ENCODE measurements around the gene RBM33.

RBM33 gene

GRCh38 chr7:155752756-155753445 lies 108.4 kb downstream of the RBM33 start:
- peaks cover 18% of the 10 kb centered on the region for H3K4me1 Mint-ChIP-seq
- TF ChIP-seq, protein P1, sequence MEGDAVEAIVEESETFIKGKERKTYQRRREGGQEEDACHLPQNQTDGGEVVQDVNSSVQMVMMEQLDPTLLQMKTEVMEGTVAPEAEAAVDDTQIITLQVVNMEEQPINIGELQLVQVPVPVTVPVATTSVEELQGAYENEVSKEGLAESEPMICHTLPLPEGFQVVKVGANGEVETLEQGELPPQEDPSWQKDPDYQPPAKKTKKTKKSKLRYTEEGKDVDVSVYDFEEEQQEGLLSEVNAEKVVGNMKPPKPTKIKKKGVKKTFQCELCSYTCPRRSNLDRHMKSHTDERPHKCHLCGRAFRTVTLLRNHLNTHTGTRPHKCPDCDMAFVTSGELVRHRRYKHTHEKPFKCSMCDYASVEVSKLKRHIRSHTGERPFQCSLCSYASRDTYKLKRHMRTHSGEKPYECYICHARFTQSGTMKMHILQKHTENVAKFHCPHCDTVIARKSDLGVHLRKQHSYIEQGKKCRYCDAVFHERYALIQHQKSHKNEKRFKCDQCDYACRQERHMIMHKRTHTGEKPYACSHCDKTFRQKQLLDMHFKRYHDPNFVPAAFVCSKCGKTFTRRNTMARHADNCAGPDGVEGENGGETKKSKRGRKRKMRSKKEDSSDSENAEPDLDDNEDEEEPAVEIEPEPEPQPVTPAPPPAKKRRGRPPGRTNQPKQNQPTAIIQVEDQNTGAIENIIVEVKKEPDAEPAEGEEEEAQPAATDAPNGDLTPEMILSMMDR (IDR thresholded peaks at IDR 0.05; ENCODE audit: unreplicated experiment in 3 of 3): no peak
- H3K9me3 Mint-ChIP-seq: no peaks in the 10 kb centered on the region
- H3K4me3 Mint-ChIP-seq: no peak overlapping the region
- no peak overlapping the region for H3K27ac Mint-ChIP-seq
- H3K27me3 Mint-ChIP-seq (ENCODE audit: low read depth): no peaks in the 10 kb centered on the region
- peaks cover 47% of the 10 kb centered on the region for H3K36me3 Mint-ChIP-seq (ENCODE audit: low read depth)

DNA sequence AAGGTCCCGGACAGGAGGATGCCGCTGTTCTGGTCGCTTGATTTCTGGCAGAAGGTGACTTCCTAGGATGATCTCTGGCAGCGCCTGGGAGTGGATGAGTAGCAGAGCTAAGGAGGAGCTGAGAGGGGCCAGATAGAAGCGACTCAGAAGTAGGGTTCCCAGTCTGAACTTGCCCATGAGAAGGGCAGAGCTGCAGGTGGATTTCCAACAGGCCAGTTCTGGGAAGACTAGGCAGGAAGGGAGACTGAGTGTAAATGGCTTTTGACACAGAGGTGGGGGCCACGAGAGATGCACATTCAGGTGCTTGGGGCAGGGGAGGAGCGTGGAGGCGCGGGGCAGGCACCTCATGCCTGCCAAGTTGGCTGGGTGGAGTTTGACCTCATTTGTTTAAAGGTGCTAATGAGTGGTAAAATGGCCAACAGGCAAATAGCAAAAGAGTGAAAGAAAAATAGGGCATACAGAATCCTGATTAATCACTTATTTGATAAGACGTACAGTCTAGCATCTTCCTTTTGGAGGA lies 109.0 kb downstream of the RBM33 start:
- H3K4me1 Mint-ChIP-seq: peaks cover 18% of the 10 kb centered on the region
- no peak overlapping the region for H3K27ac Mint-ChIP-seq
- H3K36me3 Mint-ChIP-seq (ENCODE audit: low read depth): peaks cover 53% of the 10 kb centered on the region
- H3K9me3 Mint-ChIP-seq: no peaks in the 10 kb centered on the region
- no peak overlapping the region for H3K4me3 Mint-ChIP-seq
- TF ChIP-seq, protein P1 (IDR thresholded peaks at IDR 0.05; ENCODE audit: unreplicated experiment in 3 of 3): no peak
- no peaks in the 10 kb centered on the region for H3K27me3 Mint-ChIP-seq (ENCODE audit: low read depth)

- Mint-ChIP-seq H3K27me3 (ENCODE audit: low read depth) (no peaks in the 10 kb centered on the region), H3K4me3 (no peak overlapping the region), H3K27ac (no peak overlapping the region), H3K36me3 (ENCODE audit: low read depth) (peaks cover 59% of the 10 kb centered on the region), H3K4me1 (peaks cover 18% of the 10 kb centered on the region), H3K9me3 (no peaks in the 10 kb centered on the region)
- TF ChIP-seq, protein P1 (IDR thresholded peaks at IDR 0.05; ENCODE audit: unreplicated experiment in 3 of 3): no peak
Observed at GRCh38 chr7:155754165-155754564, 109.7 kb downstream of the RBM33 start.

DNA sequence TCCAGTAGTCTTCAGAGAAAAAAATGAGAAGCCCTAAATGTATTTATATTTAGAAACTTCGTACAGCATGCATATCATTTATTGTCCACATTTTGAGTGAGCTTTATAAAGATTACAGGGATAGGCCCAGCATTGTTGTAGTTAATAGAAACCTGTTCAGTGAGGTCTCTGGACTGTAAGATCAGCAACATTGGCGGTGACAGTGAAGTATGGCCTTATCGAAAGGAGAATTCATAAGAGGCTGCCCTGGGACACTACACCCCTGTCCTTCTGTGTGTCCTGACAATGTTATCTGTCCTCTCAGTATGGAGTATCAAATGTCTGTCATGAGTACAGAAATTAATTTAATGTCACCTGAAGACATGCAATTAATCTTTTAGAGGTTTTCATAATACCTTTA lies 110.6 kb downstream of the RBM33 start:
- Mint-ChIP-seq H3K4me1 (peaks cover 14% of the 10 kb centered on the region), H3K9me3 (no peaks in the 10 kb centered on the region), H3K36me3 (ENCODE audit: low read depth) (peaks cover 59% of the 10 kb centered on the region), H3K4me3 (no peak overlapping the region), H3K27ac (no peak overlapping the region), H3K27me3 (ENCODE audit: low read depth) (no peaks in the 10 kb centered on the region)
- TF ChIP-seq, protein P1 (IDR thresholded peaks at IDR 0.05; ENCODE audit: unreplicated experiment in 3 of 3): no peak

DNA sequence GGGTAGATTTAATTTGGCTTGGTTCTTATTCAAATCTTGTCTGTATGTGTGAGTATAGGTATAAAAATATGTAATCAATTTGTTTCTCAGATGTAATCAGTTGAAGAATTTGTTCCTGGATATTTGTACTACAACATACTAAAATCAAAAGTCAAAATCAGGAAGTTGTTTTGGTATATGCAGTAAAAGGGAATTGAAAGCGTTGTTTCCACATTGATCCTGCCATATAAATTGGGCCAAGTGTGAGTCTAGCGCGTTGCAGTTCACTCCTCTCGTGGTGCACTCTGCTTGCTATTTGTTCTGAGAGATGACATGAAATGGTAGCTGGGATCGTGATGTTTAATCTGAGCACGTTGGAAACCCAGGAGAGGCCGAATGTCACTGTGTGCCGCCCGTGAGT lies 111.9 kb downstream of the RBM33 start:
- Mint-ChIP-seq H3K27me3 (ENCODE audit: low read depth) (no peaks in the 10 kb centered on the region), H3K4me3 (no peak overlapping the region), H3K27ac (no peak overlapping the region), H3K36me3 (ENCODE audit: low read depth) (peaks cover 71% of the 10 kb centered on the region), H3K9me3 (no peaks in the 10 kb centered on the region), H3K4me1 (peaks cover 17% of the 10 kb centered on the region)
- TF ChIP-seq, protein P1 (IDR thresholded peaks at IDR 0.05; ENCODE audit: unreplicated experiment in 3 of 3): no peak

GRCh38 chr7:155758348-155758747 lies 113.9 kb downstream of the RBM33 start:
- Mint-ChIP-seq H3K27me3 (ENCODE audit: low read depth) (no peaks in the 10 kb centered on the region), H3K27ac (no peak overlapping the region), H3K9me3 (no peaks in the 10 kb centered on the region), H3K4me1 (peaks cover 29% of the 10 kb centered on the region), H3K4me3 (no peak overlapping the region), H3K36me3 (ENCODE audit: low read depth) (peaks cover 78% of the 10 kb centered on the region)
- TF ChIP-seq, protein P1 (IDR thresholded peaks at IDR 0.05; ENCODE audit: unreplicated experiment in 3 of 3): no peak
